Prostate gland (tissue), 2 donors: ENCODE data around the gene MPPE1.

Experiments
- CTCF ChIP-seq, 4 experiments: fragments of 200-600 bp in 2 of 4; fragments of 450-650 bp in 2 of 4; sonication (generic) in 2 of 4; IDR thresholded peaks; 1 replicate in 3 of 4; 2 replicates in 1 of 4; pipeline ENCODE4 v1.5.1; 2016 to 2019; ENCODE audit warnings: antibody characterized with exemption in 4 of 4, mild to moderate bottlenecking in 2 of 4, moderate library complexity in 2 of 4
- POLR2A ChIP-seq: fragments of 450-650 bp; IDR thresholded peaks from one replicate; pipeline ENCODE4 v1.6.1; 2016; ENCODE audit warnings: antibody characterized with exemption, mild to moderate bottlenecking

- TF ChIP-seq CTCF (IDR thresholded peaks at IDR 0.05) = no peak
- no peak for TF ChIP-seq POLR2A
Measured at GRCh38 chr18:11897781-11898180, 10.3 kb downstream of the MPPE1 start.
